ENCODE results near the gene SALL1. TPM values are rescaled to one million over a fixed set of nuclear protein-coding genes. Genes with fewer than 3 reads are reported as not detected.

SALL1 gene
- total and polyA plus RNA-seq, 9 of the 15 experiments (the other 6 are each of a cell fraction or from before 2014, with no cell fraction given), result not detected

GRCh38 chr16:51155820-51156806, 5.0 kb upstream of the SALL1 start:
- POLR2A ChIA-PET, result no interaction called here
- ATAC-seq (no peak), FAIRE-seq (no peak), DNase-seq (ENCODE audit: extremely low read depth in 1 of 4, low spot score in 3 of 4) (no peak)
- no peaks in the 10 kb centered on the region for H3K9me1 ChIP-seq (ENCODE audit: control insufficient read depth, insufficient read depth, low read length)
- intact Hi-C loops (cut with micrococcal nuclease), result no loop called here
- H3K79me2 ChIP-seq (ENCODE audit: control insufficient read depth, insufficient read depth, low read length), result no peaks in the 10 kb centered on the region
- no TSS peak for BruUV-seq (replicated peaks)
- CTCF ChIA-PET (ENCODE audit: low intra/inter-chr PET ratio), result no interaction called here
- H3K36me3 ChIP-seq (ENCODE audit: control insufficient read depth, insufficient read depth, low read length), result no peaks in the 10 kb centered on the region
- no peaks in the 10 kb centered on the region for H4K20me1 ChIP-seq (replicated peaks; ENCODE audit: control insufficient read depth, insufficient read depth, low read length)
- no peak overlapping the region for H3K9ac ChIP-seq (ENCODE audit: insufficient read depth in 1 of 2, low read depth in 2 of 2, low read length in 2 of 2)
- H3K9me3 ChIP-seq (replicated peaks; ENCODE audit: control insufficient read depth, insufficient read depth, low read depth, low read length), result no peaks in the 10 kb centered on the region
- H3K4me2 ChIP-seq (ENCODE audit: insufficient read depth, low read length), result no peak overlapping the region
- H3K4me3 ChIP-seq, result no peak overlapping the region
- H3K27me3 ChIP-seq (ENCODE audit: control insufficient read depth in 2 of 2, insufficient read depth in 2 of 2, low read length in 2 of 2), result peaks cover 0 to 11% of the 10 kb centered on the region in 2 experiments; a peak in 1 of 5 replicates
- in situ Hi-C loops (cut with MboI), result no loop called here
- WGBS (ENCODE audit: insufficient coverage, low coverage, missing lambda C conversion rate), result 1% methylated on average over 40 of the region's 59 CpGs
- no peak overlapping the region for H2AFZ ChIP-seq (ENCODE audit: low read depth, low read length)
- TF ChIP-seq ZBTB17 (CRISPR knock-in tag; IDR thresholded peaks at IDR 0.05) (no peak), CREB5 (CRISPR knock-in tag; IDR thresholded peaks at IDR 0.05) (no peak), CREBBP (IDR thresholded peaks at IDR 0.05; ENCODE audit: low read depth, low read length) (no peak), RFX1 (IDR thresholded peaks at IDR 0.05) (no peak), POLR2AphosphoS2 (IDR thresholded peaks at IDR 0.05; ENCODE audit: low read length) (no peak)
- no peaks in the 10 kb centered on the region for H3K4me1 ChIP-seq (replicated peaks in 1 of 2; ENCODE audit: control insufficient read depth in 2 of 2, insufficient read depth in 2 of 2, low read length in 2 of 2)
- H3K27ac ChIP-seq (ENCODE audit: extremely low read depth, low read depth, low read length), result no peak overlapping the region

Data from K562 (cell line).